ENCODE results near the gene FARS2.

The FARS2 gene

DNA sequence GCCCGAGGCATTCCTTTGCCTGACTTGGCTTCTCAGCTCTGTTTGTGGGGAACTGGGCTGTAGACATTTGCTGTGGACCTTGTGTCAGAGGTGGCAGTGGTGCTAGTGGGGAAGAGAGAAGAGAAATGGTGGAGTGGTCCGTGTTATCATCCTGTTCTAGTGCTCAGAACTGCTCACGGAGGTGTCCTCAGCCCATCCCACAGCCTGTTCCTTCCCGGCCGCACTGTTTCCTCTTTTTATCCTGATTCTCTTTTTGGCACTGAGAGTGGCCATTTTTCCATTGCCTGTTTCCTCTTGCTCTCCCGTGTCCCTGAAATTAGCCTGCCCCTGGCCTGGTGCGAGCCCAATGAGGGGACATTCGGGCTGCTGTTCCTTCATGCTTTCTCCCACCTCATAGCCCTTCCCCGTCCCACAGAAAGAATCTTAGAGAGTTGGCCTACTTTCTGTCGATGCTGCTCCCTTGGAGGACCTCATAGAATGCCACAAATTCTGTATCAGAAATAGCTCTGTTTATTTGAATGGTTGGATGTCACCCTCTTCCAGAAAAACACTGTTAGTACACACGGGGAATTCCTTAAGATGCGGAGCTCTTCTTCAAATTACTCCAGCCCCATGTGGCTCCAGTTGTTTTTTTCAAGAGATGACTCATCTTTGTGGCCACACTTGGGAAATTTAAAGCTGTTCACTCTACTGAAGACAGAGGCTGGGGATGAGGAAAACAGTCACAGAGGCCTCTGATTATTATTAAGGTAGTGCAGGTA lies 26.1 kb downstream of the FARS2 start:
- no peak for DNase-seq (ENCODE audit: low read depth)

GRCh38 chr6:5287966-5288297 lies 26.6 kb downstream of the FARS2 start:
- no peak for DNase-seq (ENCODE audit: low read depth)

- DNase-seq (ENCODE audit: low read depth): no peak
Measured at GRCh38 chr6:5290097-5290496, 28.8 kb downstream of the FARS2 start.

DNA sequence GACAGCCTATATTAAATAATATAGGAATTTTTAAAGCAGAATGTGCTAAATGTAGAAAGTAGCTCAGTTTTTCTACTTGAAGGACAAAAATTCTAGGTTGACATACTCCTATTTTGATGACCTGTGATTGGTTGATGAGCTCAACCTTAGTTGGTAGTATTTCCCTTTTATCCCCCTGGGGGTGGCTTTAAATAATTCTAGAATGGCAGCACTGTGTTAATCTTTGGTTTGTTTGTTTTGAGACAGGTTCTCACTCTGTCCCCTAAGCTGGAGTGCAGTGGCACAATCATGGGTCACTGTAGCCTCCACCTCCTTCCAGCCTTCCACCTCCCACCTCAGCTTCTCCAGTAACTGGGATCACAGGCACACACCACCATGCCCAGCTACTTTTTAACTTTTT lies 29.2 kb downstream of the FARS2 start:
- DNase-seq (ENCODE audit: low read depth): no peak

DNA sequence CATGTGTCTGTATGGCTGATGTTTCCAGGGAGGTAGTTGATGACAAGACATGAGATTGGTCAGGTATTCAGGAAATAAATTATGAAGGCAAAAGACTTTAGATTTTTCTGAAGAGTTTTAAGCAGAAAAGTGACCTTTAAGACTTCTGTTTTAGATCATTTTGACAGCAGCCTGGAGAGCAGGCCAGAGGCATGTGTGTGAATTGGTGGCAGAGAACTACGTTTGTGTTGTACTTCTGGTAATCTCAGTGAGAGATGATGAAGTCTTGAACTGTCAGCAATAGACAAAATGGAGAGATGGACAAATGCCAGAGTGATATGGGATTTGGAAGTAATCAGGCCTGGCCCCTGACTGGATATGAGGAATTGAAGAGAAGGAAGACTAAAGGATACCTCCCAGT lies 30.8 kb downstream of the FARS2 start:
- DNase-seq (ENCODE audit: low read depth): no peak

- DNase-seq (ENCODE audit: low read depth): no peak
Measured at GRCh38 chr6:5293692-5294091, 32.4 kb downstream of the FARS2 start.

GRCh38 chr6:5294392-5295211 lies 33.3 kb downstream of the FARS2 start:
- no peak for DNase-seq (ENCODE audit: low read depth)

GRCh38 chr6:5295623-5296022 lies 34.3 kb downstream of the FARS2 start:
- DNase-seq (ENCODE audit: low read depth): no peak

GRCh38 chr6:5300206-5300764 lies 39.0 kb downstream of the FARS2 start:
- no peak for DNase-seq (ENCODE audit: low read depth)

DNA sequence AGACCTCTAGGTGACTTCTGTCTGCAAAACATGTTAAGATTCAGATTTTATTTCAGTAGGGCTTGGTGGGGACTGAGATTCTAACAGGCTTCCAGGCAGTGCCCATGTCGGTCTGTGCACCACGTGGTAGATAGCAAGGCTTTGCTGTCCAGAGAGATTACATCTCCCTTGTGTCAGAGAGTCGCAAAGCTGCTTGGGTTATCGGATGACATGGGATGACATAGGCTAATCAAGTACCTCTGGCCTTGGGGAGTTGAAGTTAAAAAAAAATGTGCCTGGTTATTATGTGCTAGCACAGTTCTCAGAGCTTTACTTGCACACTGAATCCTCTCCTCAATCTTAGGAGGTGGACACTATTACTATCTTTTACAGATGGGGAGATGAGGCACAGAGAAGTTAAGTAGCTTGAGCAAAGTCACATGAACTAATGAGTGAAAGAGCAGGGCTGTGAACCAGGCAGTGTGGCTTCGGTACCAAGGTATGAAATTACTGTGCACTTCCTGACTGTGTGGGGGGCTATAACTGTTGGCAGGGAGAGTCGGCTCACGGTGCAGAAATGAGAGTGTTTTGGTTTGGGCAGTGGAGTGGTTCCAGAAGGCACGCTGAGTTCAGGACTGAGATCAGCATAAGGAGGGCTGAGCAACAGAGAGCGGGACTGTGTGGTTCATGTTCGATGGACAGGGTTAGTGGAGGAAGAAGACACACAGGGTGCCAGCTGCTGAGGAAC lies 41.1 kb downstream of the FARS2 start:
- DNase-seq (ENCODE audit: low read depth): peak; percentile 2

DNA sequence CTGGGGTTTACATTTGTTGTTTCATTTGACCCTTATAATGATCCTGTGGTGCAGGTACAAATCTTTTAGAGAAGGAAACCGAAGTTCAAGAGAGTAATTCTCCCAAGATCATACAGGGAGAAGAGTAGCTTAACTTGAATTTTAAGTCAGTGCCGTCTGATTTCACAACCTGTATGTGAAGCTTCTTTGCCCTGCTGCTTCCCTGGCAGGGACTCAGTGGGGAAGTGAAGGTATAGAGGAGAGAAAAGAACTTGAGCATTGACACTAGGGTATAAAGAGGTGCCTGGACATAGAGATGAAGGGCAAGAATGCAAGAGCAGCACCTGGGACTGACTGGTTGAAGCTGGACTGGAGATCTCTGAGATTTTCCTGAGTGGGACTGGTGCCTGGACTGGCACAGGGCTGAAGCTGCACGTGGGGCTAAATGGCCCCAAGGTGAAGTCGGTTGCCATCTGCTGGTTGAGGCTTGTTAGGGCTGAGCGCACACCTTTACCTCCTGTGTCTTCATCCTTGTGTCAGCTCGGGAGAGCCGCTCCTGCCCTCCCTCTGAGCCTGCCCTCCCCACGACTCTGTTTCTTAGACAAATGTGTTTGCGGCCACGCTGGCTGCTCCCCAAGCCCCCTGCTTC lies 41.8 kb downstream of the FARS2 start:
- peak; percentile 17 for DNase-seq (ENCODE audit: low read depth)

DNA sequence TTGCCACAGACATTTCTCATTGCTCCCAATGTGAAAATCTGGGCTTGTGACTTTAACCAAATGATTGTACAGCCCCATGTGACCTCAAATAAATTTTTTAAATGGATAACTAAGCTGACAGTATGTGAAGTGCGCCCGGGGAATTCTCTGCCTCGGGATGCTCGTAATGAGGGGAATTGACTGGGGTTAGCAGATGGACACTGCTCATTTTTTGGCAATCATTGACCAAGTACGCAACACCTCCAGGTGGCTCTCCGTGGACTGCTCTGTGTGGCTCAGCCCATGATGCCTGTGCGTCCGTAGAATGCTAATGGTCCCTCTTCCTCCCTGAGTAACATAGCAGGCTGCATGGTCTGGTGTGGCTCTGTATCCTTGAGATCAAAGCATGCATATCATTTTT lies 42.4 kb downstream of the FARS2 start:
- DNase-seq (ENCODE audit: low read depth): no peak

- no peak for DNase-seq (ENCODE audit: low read depth)
Measured at GRCh38 chr6:5305968-5306626, 44.8 kb downstream of the FARS2 start.

- DNase-seq (ENCODE audit: low read depth): no peak
Measured at GRCh38 chr6:5307058-5307457, 45.7 kb downstream of the FARS2 start.

GRCh38 chr6:5308066-5308465 lies 46.8 kb downstream of the FARS2 start:
- DNase-seq (ENCODE audit: low read depth): no peak

- DNase-seq (ENCODE audit: low read depth): no peak
Measured at GRCh38 chr6:5314191-5314865, 53.0 kb downstream of the FARS2 start.

DNA sequence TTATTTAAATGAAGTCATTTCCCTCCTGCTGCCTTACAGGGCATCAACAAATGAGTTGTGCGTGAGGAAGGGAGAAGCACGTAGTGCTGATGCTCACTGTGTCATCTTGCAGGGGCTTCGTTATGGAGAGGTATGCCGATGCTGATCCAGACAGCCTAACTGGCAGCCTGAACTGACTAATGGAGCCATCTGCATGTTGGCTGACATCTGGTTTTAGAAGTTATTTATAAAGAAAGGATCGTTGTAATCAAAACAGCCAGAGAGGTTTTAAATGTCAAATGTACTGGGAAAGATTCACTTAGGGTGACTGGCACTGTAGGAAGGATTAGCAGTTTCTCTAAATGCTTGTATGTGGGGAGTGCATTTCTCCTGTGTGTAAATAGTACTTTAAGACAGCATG lies 54.6 kb downstream of the FARS2 start:
- DNase-seq (ENCODE audit: low read depth): no peak

- no peak for DNase-seq (ENCODE audit: low read depth)
Measured at GRCh38 chr6:5316951-5317350, 55.6 kb downstream of the FARS2 start.

DNA sequence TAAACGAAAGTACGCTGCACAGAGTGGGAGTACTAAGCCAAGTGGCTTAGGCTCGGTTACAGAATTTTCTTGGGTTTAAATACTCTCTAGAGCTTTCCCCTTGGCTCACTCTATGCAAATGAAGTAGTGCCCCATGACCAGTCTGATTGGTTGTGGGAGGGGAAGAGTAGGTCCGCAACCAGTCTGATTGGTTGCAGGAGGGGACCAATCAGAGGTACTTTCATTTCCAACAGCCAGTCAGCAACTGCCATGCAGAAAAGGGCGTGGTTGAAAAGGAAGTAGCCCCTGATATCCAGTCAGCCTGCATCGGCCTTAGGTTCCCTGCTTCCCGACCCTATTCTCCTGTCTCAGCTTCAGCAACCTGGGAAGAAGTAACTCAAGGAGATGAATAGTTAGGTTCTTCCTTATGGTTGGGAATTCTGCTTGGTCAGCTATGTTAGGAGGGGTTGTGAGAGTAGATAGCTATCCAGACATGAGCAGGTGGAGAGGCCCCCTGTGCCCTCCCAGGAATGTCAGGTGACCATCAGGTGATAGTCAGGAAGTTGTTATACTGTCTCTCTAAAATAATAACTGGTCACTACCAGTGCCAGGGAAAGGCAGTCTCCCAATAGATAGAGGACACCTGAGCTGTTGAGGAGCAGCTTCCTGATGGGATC lies 57.4 kb downstream of the FARS2 start:
- DNase-seq (ENCODE audit: low read depth): no peak

- DNase-seq (ENCODE audit: low read depth): no peak
Measured at GRCh38 chr6:5323979-5324378, 62.7 kb downstream of the FARS2 start.

DNA sequence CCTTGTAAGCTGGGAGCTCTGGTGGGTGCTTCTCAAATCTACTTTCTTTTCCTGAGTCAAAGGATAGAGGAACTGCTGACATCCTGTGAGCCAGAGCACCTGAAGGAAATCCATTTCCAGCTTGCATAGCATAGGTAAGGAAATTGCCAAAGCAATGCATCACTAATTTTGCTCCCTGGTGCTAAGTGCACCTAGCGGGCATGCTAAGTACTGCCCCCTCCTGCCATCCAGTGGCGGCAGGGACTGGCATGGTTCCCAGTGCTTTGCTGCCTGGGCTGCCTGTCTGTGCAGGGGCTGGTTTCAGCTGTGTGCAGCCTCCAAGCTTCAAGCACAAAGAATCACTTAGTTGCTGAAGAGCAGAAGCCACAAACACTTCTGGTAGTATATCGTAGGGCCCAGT lies 63.9 kb downstream of the FARS2 start:
- DNase-seq (ENCODE audit: low read depth): no peak

All from activated gamma-delta T cell treated with anti-CD3 and anti-CD28 coated beads, Interleukin-2, amount 50 U/mL, for 16 hours (primary cell).